ENCODE data around the gene PLAA. TPM values are rescaled to one million over a fixed set of nuclear protein-coding genes. Genes with fewer than 3 reads are reported as not detected.

The PLAA gene
- total RNA-seq, 1 experiment from 2014 or later, result 41.2 TPM

DNA sequence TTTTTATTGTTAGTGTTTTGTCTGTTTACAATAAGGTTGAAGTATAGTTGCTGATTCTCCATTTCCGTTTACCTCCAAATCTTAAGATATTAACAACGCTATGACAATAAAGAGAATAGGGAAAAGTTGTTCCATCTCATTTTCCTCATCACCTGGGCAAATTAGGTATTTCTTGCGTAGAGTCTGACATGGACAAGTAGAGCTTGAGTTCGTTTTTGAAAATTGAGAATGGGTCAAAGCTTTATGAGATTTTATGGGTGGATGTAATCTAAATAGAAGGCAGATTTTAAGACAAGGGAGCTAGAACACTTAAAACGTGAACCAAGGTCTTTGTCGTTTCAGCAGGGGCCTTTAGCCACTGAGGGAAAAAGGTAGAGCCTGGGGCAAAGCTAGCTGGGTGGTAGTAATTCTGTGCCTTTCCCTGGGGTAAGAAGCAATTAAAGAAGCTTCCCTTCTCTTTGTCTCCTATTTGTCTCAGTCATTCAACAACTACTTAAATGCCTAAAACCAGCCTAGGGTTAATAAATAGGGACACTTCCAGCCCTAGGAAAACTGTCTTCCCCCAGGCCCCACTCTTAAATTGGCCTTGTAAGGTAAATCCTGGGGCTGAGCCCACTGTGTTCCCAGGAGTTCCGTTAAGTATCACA is 53.9 kb downstream of the PLAA start:
- peak overlapping the region; percentile 97 for H3K27ac ChIP-seq (ENCODE audit: low read depth, low read length)

DNA sequence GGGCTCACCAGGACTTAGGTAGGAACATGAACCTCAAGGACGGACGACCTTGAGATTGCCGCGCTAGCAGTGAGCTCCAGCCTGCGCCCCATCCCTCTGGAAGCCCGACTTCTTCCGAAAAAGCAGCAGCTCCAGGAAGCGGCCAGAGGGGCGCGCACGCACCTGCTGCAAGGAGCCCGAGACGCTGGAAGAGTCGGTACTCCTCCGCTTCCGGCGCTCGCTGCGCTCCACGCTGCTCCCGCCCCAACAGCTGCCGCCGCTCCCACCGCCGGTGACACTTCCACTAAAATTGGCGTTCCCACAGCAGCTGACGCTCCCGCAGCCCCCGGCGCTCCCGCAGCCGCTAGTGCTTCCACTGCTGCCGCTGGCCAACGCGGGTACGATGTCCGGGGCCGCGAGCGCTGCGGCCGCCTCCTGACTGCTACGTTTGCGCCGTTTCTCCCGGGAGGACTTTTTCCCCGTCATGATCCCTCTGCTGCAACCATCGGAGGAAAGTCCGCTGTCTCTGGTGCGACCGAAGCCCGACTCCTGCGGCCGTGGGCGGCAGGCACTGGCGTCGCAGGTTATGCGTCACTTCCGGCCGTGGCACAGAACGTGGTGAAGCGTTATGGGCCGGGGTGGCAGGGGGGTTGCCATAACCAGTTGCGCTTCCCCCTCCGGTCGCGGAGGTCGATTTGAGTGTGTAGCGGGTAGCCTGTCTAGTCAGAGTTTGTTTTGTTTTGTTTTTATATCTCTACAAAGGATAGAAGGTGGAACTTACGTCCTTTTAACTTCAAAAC is 54.6 kb downstream of the PLAA start, which contains the start of gene CAAP1:
TSS of gene CAAP1 (minus strand) at position 552 of the 779 bp plus-strand sequence. CDS start at position 465, 87 bp downstream.
- H4K20me1 ChIP-seq (ENCODE audit: insufficient read depth), result no peaks in the 10 kb centered on the region
- no peaks in the 10 kb centered on the region for H3K9me3 ChIP-seq (ENCODE audit: control insufficient read depth in 1 of 2, insufficient read depth in 1 of 2, low read depth in 1 of 2, low read length in 2 of 2)
- DNase-seq (ENCODE audit: low read depth, low spot score) (peak; percentile 84), ATAC-seq (peak; percentile 92)
- no TSS peak for BruUV-seq (replicated peaks)
- ChIA-PET CTCF (interaction anchor here (1.2 kb wide), 1 partner anchor 21 kb away, joined by 3 read pairs; no protein-coding TSS in a partner anchor), RAD21 (ENCODE audit: low non-redundant PET in 1 of 2, low total read pairs in 2 of 2, uncharacterized antibody in 2 of 2, unreplicated experiment in 2 of 2) (no interaction called here), POLR2A (interaction anchor here (0.9 to 1.5 kb wide), 2 partner anchors 55 to 64 kb away, joined by 4 to 10 read pairs; partner anchors contain the start of genes IFT74 and PLAA)
- H3K4me3 ChIP-seq (replicated peaks in 1 of 2; ENCODE audit: low read depth in 1 of 2, low read length in 2 of 2), result peak within 1 kb of the TSS; percentile 77 to 91
- H3K9ac ChIP-seq (ENCODE audit: low read length), result peak within 1 kb of the TSS; percentile 83
- peak within 1 kb of the TSS; percentile 82 for H3K4me2 ChIP-seq (ENCODE audit: low read length)
- no peaks in the 10 kb centered on the region for H3K27me3 ChIP-seq (ENCODE audit: insufficient read depth, low read length)
- no peaks in the 10 kb centered on the region; a peak in 1 of 4 replicates for H3K36me3 ChIP-seq (ENCODE audit: control insufficient read depth in 1 of 2, insufficient read depth in 2 of 2, low read length in 2 of 2)
- H3K4me1 ChIP-seq (ENCODE audit: control insufficient read depth in 1 of 2, insufficient read depth in 2 of 2, low read length in 2 of 2), result peaks cover 5 to 14% of the 10 kb centered on the region in 2 experiments; a peak in 3 of 4 replicates
- peaks cover 47% of the 10 kb centered on the region for H3K79me2 ChIP-seq (ENCODE audit: insufficient read depth, low read length)
- H3K27ac ChIP-seq (ENCODE audit: low read depth, low read length), result peak within 1 kb of the TSS; percentile 97
- peak within 1 kb of the TSS; percentile 10 for H2AFZ ChIP-seq (ENCODE audit: low read depth, low read length, poor library complexity, severe bottlenecking)
- H3K9me2 ChIP-seq (ENCODE audit: insufficient read depth), result no peaks in the 10 kb centered on the region
- intact Hi-C loops (cut with micrococcal nuclease), result loop anchor here (1.0 kb wide), 1 partner anchor 55 kb away; the partner anchor contains the start of gene PLAA
- peak; percentile 40; the same call in 1 of the 2 replicates for TF ChIP-seq RAD21 (IDR thresholded peaks at IDR 0.05; ENCODE audit: low read depth)
- TF ChIP-seq CEBPB (IDR thresholded peaks at IDR 0.05; ENCODE audit: low read depth), result no peak
- TF ChIP-seq SRF (IDR thresholded peaks at IDR 0.05; ENCODE audit: low read depth), result peak; percentile 94
- peak; percentile 76 for TF ChIP-seq YY1 (IDR thresholded peaks at IDR 0.05; ENCODE audit: extremely low read depth, insufficient replicate concordance, low read depth, low read length)
- TF ChIP-seq, protein P1, sequence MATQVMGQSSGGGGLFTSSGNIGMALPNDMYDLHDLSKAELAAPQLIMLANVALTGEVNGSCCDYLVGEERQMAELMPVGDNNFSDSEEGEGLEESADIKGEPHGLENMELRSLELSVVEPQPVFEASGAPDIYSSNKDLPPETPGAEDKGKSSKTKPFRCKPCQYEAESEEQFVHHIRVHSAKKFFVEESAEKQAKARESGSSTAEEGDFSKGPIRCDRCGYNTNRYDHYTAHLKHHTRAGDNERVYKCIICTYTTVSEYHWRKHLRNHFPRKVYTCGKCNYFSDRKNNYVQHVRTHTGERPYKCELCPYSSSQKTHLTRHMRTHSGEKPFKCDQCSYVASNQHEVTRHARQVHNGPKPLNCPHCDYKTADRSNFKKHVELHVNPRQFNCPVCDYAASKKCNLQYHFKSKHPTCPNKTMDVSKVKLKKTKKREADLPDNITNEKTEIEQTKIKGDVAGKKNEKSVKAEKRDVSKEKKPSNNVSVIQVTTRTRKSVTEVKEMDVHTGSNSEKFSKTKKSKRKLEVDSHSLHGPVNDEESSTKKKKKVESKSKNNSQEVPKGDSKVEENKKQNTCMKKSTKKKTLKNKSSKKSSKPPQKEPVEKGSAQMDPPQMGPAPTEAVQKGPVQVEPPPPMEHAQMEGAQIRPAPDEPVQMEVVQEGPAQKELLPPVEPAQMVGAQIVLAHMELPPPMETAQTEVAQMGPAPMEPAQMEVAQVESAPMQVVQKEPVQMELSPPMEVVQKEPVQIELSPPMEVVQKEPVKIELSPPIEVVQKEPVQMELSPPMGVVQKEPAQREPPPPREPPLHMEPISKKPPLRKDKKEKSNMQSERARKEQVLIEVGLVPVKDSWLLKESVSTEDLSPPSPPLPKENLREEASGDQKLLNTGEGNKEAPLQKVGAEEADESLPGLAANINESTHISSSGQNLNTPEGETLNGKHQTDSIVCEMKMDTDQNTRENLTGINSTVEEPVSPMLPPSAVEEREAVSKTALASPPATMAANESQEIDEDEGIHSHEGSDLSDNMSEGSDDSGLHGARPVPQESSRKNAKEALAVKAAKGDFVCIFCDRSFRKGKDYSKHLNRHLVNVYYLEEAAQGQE (IDR thresholded peaks at IDR 0.05; ENCODE audit: low read depth), result no peak
- peak; percentile 92 for TF ChIP-seq POLR2A (IDR thresholded peaks at IDR 0.05; ENCODE audit: borderline replicate concordance, extremely low read depth, insufficient read depth, insufficient read length)
- peak; percentile 54 for TF ChIP-seq TCF7L2 (IDR thresholded peaks at IDR 0.05; ENCODE audit: borderline replicate concordance, extremely low read depth, insufficient read depth, insufficient read length)
- TF ChIP-seq CBX3 (IDR thresholded peaks at IDR 0.05; ENCODE audit: low read depth), result 0 out of 2 replicates have a peak, but pooled peaks have one; percentile 79
- no peak for TF ChIP-seq EZH2phosphoT487 (IDR thresholded peaks at IDR 0.05; ENCODE audit: borderline replicate concordance)
- TF ChIP-seq, protein P2, sequence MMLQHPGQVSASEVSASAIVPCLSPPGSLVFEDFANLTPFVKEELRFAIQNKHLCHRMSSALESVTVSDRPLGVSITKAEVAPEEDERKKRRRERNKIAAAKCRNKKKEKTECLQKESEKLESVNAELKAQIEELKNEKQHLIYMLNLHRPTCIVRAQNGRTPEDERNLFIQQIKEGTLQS (IDR thresholded peaks at IDR 0.05), result no peak
- TF ChIP-seq FOSL1 (IDR thresholded peaks at IDR 0.05; ENCODE audit: low read depth), result no peak
- TF ChIP-seq EZH2 (IDR thresholded peaks at IDR 0.05), result no peak
- no peak for TF ChIP-seq JUND (IDR thresholded peaks at IDR 0.05)

More for the DNA sequence above, 53.9 kb downstream of the PLAA start:
- DNase-seq (ENCODE audit: low read depth, low spot score) (no peak), ATAC-seq (no peak)
- ChIA-PET POLR2A (no interaction called here), RAD21 (ENCODE audit: low non-redundant PET in 1 of 2, low total read pairs in 2 of 2, uncharacterized antibody in 2 of 2, unreplicated experiment in 2 of 2) (no interaction called here), CTCF (interaction anchor here (1.2 kb wide), 1 partner anchor 22 kb away, joined by 3 read pairs; no protein-coding TSS in a partner anchor)
- intact Hi-C loops (cut with micrococcal nuclease), result no loop called here
- H3K27me3 ChIP-seq (ENCODE audit: insufficient read depth, low read length), result no peaks in the 10 kb centered on the region
- H3K4me2 ChIP-seq (ENCODE audit: low read length), result peak overlapping the region; percentile 82
- no peaks in the 10 kb centered on the region; a peak in 1 of 4 replicates for H3K36me3 ChIP-seq (ENCODE audit: control insufficient read depth in 1 of 2, insufficient read depth in 2 of 2, low read length in 2 of 2)
- peak overlapping the region; percentile 10 for H2AFZ ChIP-seq (ENCODE audit: low read depth, low read length, poor library complexity, severe bottlenecking)
- no peaks in the 10 kb centered on the region for H3K9me2 ChIP-seq (ENCODE audit: insufficient read depth)
- H3K79me2 ChIP-seq (ENCODE audit: insufficient read depth, low read length), result peaks cover 40% of the 10 kb centered on the region
- TF ChIP-seq RAD21 (IDR thresholded peaks at IDR 0.05; ENCODE audit: low read depth) (no peak), JUND (IDR thresholded peaks at IDR 0.05) (0 out of 2 replicates have a peak, but pooled peaks have one; percentile 4)
- H3K9ac ChIP-seq (ENCODE audit: low read length), result peak overlapping the region; percentile 83
- no peaks in the 10 kb centered on the region for H4K20me1 ChIP-seq (ENCODE audit: insufficient read depth)
- peaks cover 5 to 14% of the 10 kb centered on the region in 2 experiments; a peak in 3 of 4 replicates for H3K4me1 ChIP-seq (ENCODE audit: control insufficient read depth in 1 of 2, insufficient read depth in 2 of 2, low read length in 2 of 2)
- no peaks in the 10 kb centered on the region for H3K9me3 ChIP-seq (ENCODE audit: control insufficient read depth in 1 of 2, insufficient read depth in 1 of 2, low read depth in 1 of 2, low read length in 2 of 2)
- peak overlapping the region; percentile 77 to 91 for H3K4me3 ChIP-seq (replicated peaks in 1 of 2; ENCODE audit: low read depth in 1 of 2, low read length in 2 of 2)
- TSS peak; percentile 98 for BruUV-seq (replicated peaks)

Data from HCT116 (cell line).